Fibroblast of mammary gland (primary cell): ENCODE data around the gene ISLR2.
"Not testable (repeated sequence)": the region's sequence is repeated elsewhere in the genome, so short reads cannot be mapped to it uniquely, and the experiment has no call there.

Experiments
- DNase-seq: peaks from one replicate; pipeline ENCODE4 v3.0.0-alpha.2; 2010; ENCODE audit warnings: low read depth
- H3K4me3 ChIP-seq: 2 replicates; pipeline ENCODE4 v1.5.1; 2011; ENCODE audit warnings: low read depth, mild to moderate bottlenecking, low read length, moderate library complexity; ENCODE audit not compliant: control insufficient read depth
- CTCF ChIP-seq: conservative IDR thresholded peaks from 2 replicates; pipeline ENCODE4 v1.5.1; 2011; ENCODE audit warnings: low read depth, low read length, inconsistent platforms; ENCODE audit not compliant: control insufficient read depth, insufficient read depth

Gene ISLR2

GRCh38 chr15:74158855-74159650 is 28.7 kb downstream of the ISLR2 start:
- no peak for TF ChIP-seq CTCF
- no peak for DNase-seq

GRCh38 chr15:74159773-74160172 is 29.4 kb downstream of the ISLR2 start:
- no peak for TF ChIP-seq CTCF
- no peak overlapping the region for H3K4me3 ChIP-seq
- no peak for DNase-seq

More at GRCh38 chr15:74158855-74159650, 28.7 kb downstream of the ISLR2 start:
- H3K4me3 ChIP-seq = no peak overlapping the region

GRCh38 chr15:74160390-74160789 is 30.0 kb downstream of the ISLR2 start:
- DNase-seq = not testable (repeated sequence)

GRCh38 chr15:74162195-74162536 is 31.8 kb downstream of the ISLR2 start:
- H3K4me3 ChIP-seq, DNase-seq: not testable (repeated sequence)

More at GRCh38 chr15:74160390-74160789, 30.0 kb downstream of the ISLR2 start:
- not testable (repeated sequence) for H3K4me3 ChIP-seq

GRCh38 chr15:74165461-74165860 is 35.1 kb downstream of the ISLR2 start:
- no peak for DNase-seq
- TF ChIP-seq CTCF = no peak
- no peak overlapping the region for H3K4me3 ChIP-seq

GRCh38 chr15:74167891-74168331 is 37.5 kb downstream of the ISLR2 start:
- no peak for DNase-seq
- TF ChIP-seq CTCF = no peak
- no peak overlapping the region for H3K4me3 ChIP-seq

GRCh38 chr15:74168711-74169126 is 38.3 kb downstream of the ISLR2 start:
- no peak for TF ChIP-seq CTCF
- no peak overlapping the region for H3K4me3 ChIP-seq
- no peak for DNase-seq
